Hepatocyte (in vitro differentiated cells): ENCODE results near the gene TMEM92. TPM values are rescaled to one million over a fixed set of nuclear protein-coding genes. Genes with fewer than 3 reads are reported as not detected.

ENCODE experiments used
- DNase-seq: peaks from one replicate; pipeline ENCODE4 v3.0.0-alpha.2; 2016; ENCODE audit warnings: low spot score
- H2AFZ ChIP-seq: fragments of 200-600 bp; sonication (generic); 2 replicates; pipeline ENCODE4 v1.6.0; 2016; ENCODE audit warnings: antibody characterized with exemption, mild to moderate bottlenecking
- H3K27ac ChIP-seq: fragments of 200-600 bp; sonication (generic); 2 replicates; pipeline ENCODE4 v1.5.1; 2016; ENCODE audit warnings: mild to moderate bottlenecking
- H3K27me3 ChIP-seq: fragments of 200-600 bp; sonication (generic); 2 replicates; pipeline ENCODE4 v1.6.1; 2016
- H3K36me3 ChIP-seq: fragments of 200-600 bp; sonication (generic); replicated peaks from 2 replicates; pipeline ENCODE4 v1.5.1; 2016; ENCODE audit warnings: low read depth; ENCODE audit not compliant: insufficient read depth
- H3K4me1 ChIP-seq: fragments of 200-600 bp; sonication (generic); 2 replicates; pipeline ENCODE4 v1.5.1; 2016; ENCODE audit warnings: mild to moderate bottlenecking, moderate library complexity; ENCODE audit not compliant: insufficient read depth
- H3K4me2 ChIP-seq: fragments of 200-600 bp; sonication (generic); 2 replicates; pipeline ENCODE4 v1.6.0; 2016
- H3K4me3 ChIP-seq: fragments of 200-600 bp; sonication (generic); 2 replicates; pipeline ENCODE4 v1.5.1; 2016; ENCODE audit warnings: mild to moderate bottlenecking
- H3K79me2 ChIP-seq: fragments of 200-600 bp; sonication (generic); 2 replicates; pipeline ENCODE4 v1.6.0; 2017; ENCODE audit warnings: mild to moderate bottlenecking
- H3K9me2 ChIP-seq: fragments of 200-600 bp; sonication (generic); replicated peaks from 2 replicates; pipeline ENCODE4 v1.6.0; 2017; ENCODE audit warnings: mild to moderate bottlenecking; ENCODE audit not compliant: insufficient read depth
- H3K9me3 ChIP-seq: fragments of 200-600 bp; sonication (generic); 2 replicates; pipeline ENCODE4 v1.5.1; 2016; ENCODE audit warnings: low read depth, mild to moderate bottlenecking
- H4K20me1 ChIP-seq: fragments of 200-600 bp; sonication (generic); 2 replicates; pipeline ENCODE4 v1.6.0; 2016; ENCODE audit warnings: mild to moderate bottlenecking; ENCODE audit not compliant: insufficient read depth, poor library complexity, severe bottlenecking
- CTCF ChIP-seq: fragments of 200-600 bp; sonication (generic); IDR thresholded peaks from 2 replicates; pipeline ENCODE4 v1.5.1; 2016; ENCODE audit warnings: antibody characterized with exemption, mild to moderate bottlenecking; ENCODE audit not compliant: poor library complexity
- EZH2 ChIP-seq: fragments of 200-600 bp; sonication (generic); IDR thresholded peaks from 2 replicates; pipeline ENCODE4 v1.6.1; 2016; ENCODE audit warnings: antibody characterized with exemption, mild to moderate bottlenecking, borderline replicate concordance
- EZH2phosphoT487 ChIP-seq: fragments of 200-600 bp; sonication (generic); IDR thresholded peaks from one replicate; pipeline ENCODE4 v1.6.1; 2018; ENCODE audit warnings: antibody characterized with exemption, mild to moderate bottlenecking, low read depth, moderate library complexity; ENCODE audit not compliant: unreplicated experiment, severe bottlenecking
- WGBS: methylation state at CpG from one replicate; pipeline ENCODE4 v1.1.6; 2016; ENCODE audit warnings: low lambda C conversion rate; ENCODE audit errors: missing lambda C conversion rate; 5-methylcytosine and 5-hydroxymethylcytosine counted together
- polyA plus RNA-seq: library from polyadenylated mRNA; unstranded; fragments of >200 nt; fragmentation: Nextera tagmentation; extraction: Ambion mirVana; gene quantifications from 2 replicates; pipeline ENCODE4 v1.2.1, GENCODE V29; 2016
- total RNA-seq: library from RNA; depleted of rRNA; stranded (reverse); fragments of >200 nt; gene quantifications from 2 replicates; pipeline ENCODE4 v1.2.3, GENCODE V29; 2014

TMEM92 gene
- total RNA-seq (6.9 and 11.3 TPM in 2 replicates), polyA plus RNA-seq (21.7 and 24.0 TPM in 2 replicates)

GRCh38 chr17:50274142-50274896, at the start of gene TMEM92:
TSS of gene TMEM92 (plus strand) at chr17:50274466. CDS start at chr17:50274502, 36 bp downstream.
- no peaks in the 10 kb centered on the region for H4K20me1 ChIP-seq
- H3K79me2 ChIP-seq: peaks cover 25% of the 10 kb centered on the region
- H3K36me3 ChIP-seq: no peaks in the 10 kb centered on the region
- no peaks in the 10 kb centered on the region for H3K9me2 ChIP-seq
- H3K4me3 ChIP-seq: peak within 1 kb of the TSS; percentile 38
- peak within 1 kb of the TSS; percentile 86 for H2AFZ ChIP-seq
- H3K27me3 ChIP-seq: no peaks in the 10 kb centered on the region
- H3K27ac ChIP-seq: peak within 1 kb of the TSS; percentile 97
- peak; percentile 86 for DNase-seq
- peaks cover 50% of the 10 kb centered on the region for H3K4me1 ChIP-seq
- no peaks in the 10 kb centered on the region for H3K9me3 ChIP-seq
- WGBS: 31% methylated on average over 20 of the region's 23 CpGs
- TF ChIP-seq CTCF (no peak), EZH2 (no peak), EZH2phosphoT487 (no peak)
- H3K4me2 ChIP-seq: peak within 1 kb of the TSS; percentile 96

- no peak overlapping the region for H3K27ac ChIP-seq
- no peaks in the 10 kb centered on the region for H3K36me3 ChIP-seq
- no peaks in the 10 kb centered on the region for H3K9me2 ChIP-seq
- H4K20me1 ChIP-seq: no peaks in the 10 kb centered on the region
- H3K4me1 ChIP-seq: peaks cover 15% of the 10 kb centered on the region
- H3K9me3 ChIP-seq: no peaks in the 10 kb centered on the region
- 85% methylated on average over 3 of the region's 3 CpGs for WGBS
- H3K4me2 ChIP-seq: no peak overlapping the region
- no peak overlapping the region for H2AFZ ChIP-seq
- H3K4me3 ChIP-seq: no peak overlapping the region
- no peaks in the 10 kb centered on the region for H3K27me3 ChIP-seq
- TF ChIP-seq EZH2 (no peak), CTCF (no peak), EZH2phosphoT487 (no peak)
- no peaks in the 10 kb centered on the region for H3K79me2 ChIP-seq
- DNase-seq: no peak
Observed at GRCh38 chr17:50225701-50226240, 48.5 kb upstream of the TMEM92 start.

- H3K9me3 ChIP-seq: no peaks in the 10 kb centered on the region
- H3K4me3 ChIP-seq: no peak overlapping the region
- no peak overlapping the region for H3K4me2 ChIP-seq
Observed at GRCh38 chr17:50234581-50234980, 39.7 kb upstream of the TMEM92 start.

More at GRCh38 chr17:50234581-50234980, 39.7 kb upstream of the TMEM92 start:
- Histone ChIP-seq H3K9me2 (no peaks in the 10 kb centered on the region), H2AFZ (no peak overlapping the region), H4K20me1 (no peaks in the 10 kb centered on the region), H3K79me2 (no peaks in the 10 kb centered on the region), H3K36me3 (no peaks in the 10 kb centered on the region), H3K27me3 (no peaks in the 10 kb centered on the region), H3K27ac (no peak overlapping the region), H3K4me1 (no peaks in the 10 kb centered on the region)
- DNase-seq: no peak
- TF ChIP-seq EZH2: no peak
- TF ChIP-seq EZH2phosphoT487: no peak
- TF ChIP-seq CTCF: no peak
